GM13977 (cell line): ENCODE data around the gene RASEF.

Experiments used
- DNase-seq: peaks from one replicate; pipeline ENCODE4 v3.0.0; 2012; ENCODE audit warnings: low spot score
- in situ Hi-C: fragments of 300-500 bp; cut with MboI; formaldehyde crosslinking; loops from one replicate; pipeline ENCODE4 v1.12.0; 2022; ENCODE audit warnings: low sequenced_read_pairs, low pct_unique_long_range_greater_than_20kb, mixed read lengths, inconsistent platforms; ENCODE audit not compliant: unreplicated experiment
- TF ChIP-seq, protein P1 (sequence below): IDR thresholded peaks from 2 replicates; pipeline ENCODE4 v1.5.1; 2012; ENCODE audit warnings: mild to moderate bottlenecking, control low read depth; ENCODE audit not compliant: insufficient read depth; ENCODE audit errors: extremely low read depth, missing control alignments

The RASEF gene

DNA sequence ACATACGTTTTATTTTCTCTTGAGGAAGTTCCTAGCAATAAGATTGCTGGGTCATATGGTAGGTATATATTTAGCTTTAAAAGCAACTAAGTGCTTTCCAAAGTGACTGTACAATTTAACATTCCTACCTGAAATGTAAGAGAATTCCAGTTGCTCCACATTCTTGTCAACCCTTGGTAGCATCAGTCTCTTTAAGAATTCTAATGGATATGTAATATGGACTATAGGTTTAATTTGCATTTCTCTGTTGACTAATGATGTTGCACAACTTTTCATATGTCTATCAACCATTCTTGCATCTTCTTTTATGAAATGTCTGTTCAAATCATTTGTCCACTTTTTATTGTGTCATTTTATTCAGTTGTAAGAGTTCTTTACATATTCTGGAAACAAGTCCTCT lies 6.7 kb upstream of the RASEF start:
- no peak for DNase-seq
- in situ Hi-C loops, result no loop called here
- TF ChIP-seq, protein P1, sequence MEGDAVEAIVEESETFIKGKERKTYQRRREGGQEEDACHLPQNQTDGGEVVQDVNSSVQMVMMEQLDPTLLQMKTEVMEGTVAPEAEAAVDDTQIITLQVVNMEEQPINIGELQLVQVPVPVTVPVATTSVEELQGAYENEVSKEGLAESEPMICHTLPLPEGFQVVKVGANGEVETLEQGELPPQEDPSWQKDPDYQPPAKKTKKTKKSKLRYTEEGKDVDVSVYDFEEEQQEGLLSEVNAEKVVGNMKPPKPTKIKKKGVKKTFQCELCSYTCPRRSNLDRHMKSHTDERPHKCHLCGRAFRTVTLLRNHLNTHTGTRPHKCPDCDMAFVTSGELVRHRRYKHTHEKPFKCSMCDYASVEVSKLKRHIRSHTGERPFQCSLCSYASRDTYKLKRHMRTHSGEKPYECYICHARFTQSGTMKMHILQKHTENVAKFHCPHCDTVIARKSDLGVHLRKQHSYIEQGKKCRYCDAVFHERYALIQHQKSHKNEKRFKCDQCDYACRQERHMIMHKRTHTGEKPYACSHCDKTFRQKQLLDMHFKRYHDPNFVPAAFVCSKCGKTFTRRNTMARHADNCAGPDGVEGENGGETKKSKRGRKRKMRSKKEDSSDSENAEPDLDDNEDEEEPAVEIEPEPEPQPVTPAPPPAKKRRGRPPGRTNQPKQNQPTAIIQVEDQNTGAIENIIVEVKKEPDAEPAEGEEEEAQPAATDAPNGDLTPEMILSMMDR, result no peak

DNA sequence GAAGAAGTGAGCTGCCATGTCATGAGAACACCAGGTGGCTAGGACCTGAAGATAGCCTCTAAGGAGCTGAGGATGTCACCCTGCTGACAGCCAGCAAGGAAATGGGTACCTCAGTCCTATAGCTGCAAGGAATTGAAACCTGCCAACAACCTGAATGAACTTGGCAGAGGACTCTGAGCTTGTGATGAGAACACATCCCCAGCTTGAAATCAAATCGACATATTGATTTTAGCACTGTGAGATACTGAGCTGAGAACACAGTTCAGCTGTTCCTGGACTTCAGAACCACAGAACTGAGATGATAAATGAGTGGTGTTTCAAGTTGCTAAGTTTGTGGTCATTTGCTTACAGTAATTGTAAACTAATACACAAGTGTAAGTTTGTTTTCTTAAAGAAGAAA lies 5.5 kb upstream of the RASEF start:
- DNase-seq, result no peak
- TF ChIP-seq, protein P1, result no peak
- in situ Hi-C loops, result no loop called here

DNA sequence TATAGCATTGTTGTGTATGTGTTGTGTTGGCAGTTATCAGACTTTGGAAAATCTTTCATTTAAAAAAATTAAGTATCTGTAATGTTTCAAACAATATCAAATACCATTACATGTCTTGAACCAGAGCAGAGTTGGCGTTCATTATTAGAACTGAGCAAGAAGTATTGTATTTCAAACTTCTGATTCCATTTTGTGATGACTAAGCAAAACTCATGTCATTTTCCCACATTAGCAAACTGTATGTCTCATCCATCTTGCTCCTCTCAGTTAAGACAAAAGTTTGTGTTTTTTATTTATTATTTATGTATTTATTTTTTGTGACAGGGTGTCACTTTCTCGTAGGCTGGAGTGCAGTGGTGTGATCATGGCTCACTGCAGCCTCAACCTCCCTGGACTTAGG lies 4.6 kb upstream of the RASEF start:
- DNase-seq, result no peak
- in situ Hi-C loops, result no loop called here
- TF ChIP-seq, protein P1, result no peak

DNA sequence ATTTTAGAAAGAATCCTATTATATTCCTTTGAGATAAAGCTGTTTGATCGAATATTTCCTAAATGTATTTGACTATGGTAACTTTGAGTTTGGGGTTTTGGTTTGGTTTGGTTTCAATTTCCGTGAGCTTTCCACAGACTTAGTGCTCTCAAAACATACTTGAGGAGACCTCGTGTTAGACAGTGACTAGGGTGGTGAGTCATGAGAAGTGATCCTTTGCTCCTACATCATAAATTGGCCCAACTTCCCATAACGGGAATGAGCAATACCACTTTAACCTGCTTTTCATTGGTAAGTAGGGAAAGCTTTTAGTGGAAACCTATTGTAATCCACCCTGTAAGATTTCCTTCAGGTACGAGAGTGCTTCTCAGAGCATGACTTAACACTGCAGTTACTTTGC lies 3.8 kb upstream of the RASEF start:
- no peak for DNase-seq
- in situ Hi-C loops, result no loop called here
- TF ChIP-seq, protein P1, result no peak

DNA sequence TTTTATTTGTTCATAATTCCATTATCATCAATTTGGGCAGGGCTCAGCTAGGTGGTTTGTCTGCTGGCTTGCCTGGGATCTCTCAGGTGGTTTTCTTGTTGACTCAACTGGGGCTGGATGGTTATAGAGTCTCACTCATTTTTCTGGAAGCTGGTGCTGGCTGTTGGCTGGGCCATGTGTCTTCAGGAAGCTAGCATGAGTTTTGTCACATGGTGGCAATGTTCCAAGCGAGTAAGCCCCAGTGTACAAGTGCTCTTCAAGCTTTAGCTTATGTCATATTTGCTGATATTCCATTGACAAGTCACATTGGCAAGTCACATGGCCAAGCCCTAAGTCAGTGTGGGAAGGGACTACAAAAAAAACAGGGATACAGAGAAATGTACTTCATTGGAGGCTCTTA lies 2.3 kb upstream of the RASEF start:
- in situ Hi-C loops, result no loop called here
- TF ChIP-seq, protein P1, result no peak
- DNase-seq, result no peak

DNA sequence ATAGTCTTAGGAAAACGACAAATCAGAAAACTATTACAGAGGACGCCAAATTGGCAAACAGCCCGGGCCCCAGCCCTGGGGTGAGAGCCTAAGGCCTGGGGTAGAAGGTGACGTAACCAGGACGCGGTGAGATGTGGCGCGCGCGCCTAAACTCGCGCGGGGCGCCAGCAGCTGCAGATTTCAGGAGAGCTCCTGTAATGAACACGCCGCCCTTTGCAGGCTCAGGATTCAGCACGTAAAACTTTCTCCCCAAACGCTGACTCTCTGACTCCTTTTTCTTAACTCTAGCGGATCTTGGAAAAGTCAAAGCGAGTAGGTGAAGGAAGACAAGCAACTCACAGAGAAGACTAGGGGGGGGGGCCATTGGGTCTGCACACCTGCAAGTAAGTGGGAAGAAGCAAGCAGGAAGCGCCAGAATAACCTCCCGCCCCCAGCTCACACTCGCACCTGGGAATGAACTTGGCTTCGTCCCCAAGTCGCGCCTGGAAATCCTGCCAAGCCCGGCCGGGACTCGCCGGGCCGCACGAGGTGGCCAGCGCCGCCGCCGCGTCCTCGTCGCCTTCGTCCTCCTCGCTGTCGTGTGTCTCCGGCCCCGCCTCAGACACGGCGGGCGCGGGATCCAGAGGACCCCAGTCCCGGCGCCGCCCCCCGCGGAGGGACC lies 822 bp downstream of the RASEF start:
- no peak for DNase-seq
- in situ Hi-C loops, result no loop called here
- TF ChIP-seq, protein P1, result no peak
